HCT116 (cell line): Measurements from ENCODE around the gene C10orf105. TPM values are rescaled to one million over a fixed set of nuclear protein-coding genes. Genes with fewer than 3 reads are reported as not detected.

Experiments
- ATAC-seq: fragments of 200-7000 bp; cut with Tn5 transposase; 2 replicates; pipeline ENCODE4 v1.9.1; 2020; ENCODE audit warnings: mild to moderate bottlenecking, moderate library complexity
- BruUV-seq: library from RNA; stranded (reverse); fragments of 400-500 nt; replicated peaks from 2 replicates; lab custom pipeline; 2021; lab: Mats Ljungman, UMichigan
- CTCF ChIA-PET: fragments of 300-600 bp; sonication (Branson Sonifier 250); formaldehyde crosslinking; loops from one replicate; lab custom pipeline; 2021; ENCODE audit warnings: antibody characterized with exemption; lab: Charles Lee
- POLR2A ChIA-PET: fragments of 300-600, 350-600 bp; sonication (Branson Sonifier 250); formaldehyde crosslinking; loops from one replicate; lab custom pipeline; 2021; ENCODE audit warnings: antibody characterized with exemption; lab: Charles Lee
- RAD21 ChIA-PET, 2 experiments: fragments of 300-600 bp; sonication (Branson Sonifier 250); formaldehyde crosslinking; loops; one replicate each; lab custom pipeline; 2023; ENCODE audit warnings: low total read pairs in 2 of 2; ENCODE audit not compliant: uncharacterized antibody in 2 of 2, unreplicated experiment in 2 of 2, low non-redundant PET in 1 of 2; lab: Charles Lee
- DNase-seq: peaks from one replicate; pipeline ENCODE4 v3.0.0-alpha.2; 2010; ENCODE audit warnings: low read depth, low spot score
- H2AFZ ChIP-seq: fragments of 200-600 bp; shearing (Covaris generic), sonication (generic); 2 replicates; pipeline ENCODE4 v1.6.1; 2017; ENCODE audit warnings: low read depth, mixed run types, mixed read lengths, antibody characterized with exemption, low read length; ENCODE audit not compliant: poor library complexity, severe bottlenecking
- H3K27ac ChIP-seq: 2 replicates; pipeline ENCODE4 v1.5.1; 2012; ENCODE audit warnings: low read depth, low read length
- H3K27me3 ChIP-seq: fragments of 200-600 bp; sonication (generic); 2 replicates; pipeline ENCODE4 v1.6.1; 2016; ENCODE audit warnings: mixed run types, low read length, mixed read lengths; ENCODE audit not compliant: insufficient read depth
- H3K36me3 ChIP-seq, 2 experiments: fragments of 200-500 bp in 1 of 2; fragments of 200-600 bp in 1 of 2; sonication (Bioruptor generic) in 1 of 2; sonication (generic) in 1 of 2; 2 replicates each; pipeline versions ENCODE4 v1.5.1 to v1.6.1; 2014 to 2016; ENCODE audit warnings: low read length in 2 of 2, inconsistent platforms in 1 of 2, mixed read lengths in 1 of 2, mixed run types in 1 of 2; ENCODE audit not compliant: insufficient read depth in 2 of 2, control insufficient read depth in 1 of 2
- H3K4me1 ChIP-seq, 2 experiments: fragments of 200-600 bp in 1 of 2; sonication (generic) in 1 of 2; 2 replicates each; pipeline versions ENCODE4 v1.5.1 to v1.6.1; 2012 to 2017; ENCODE audit warnings: low read length in 2 of 2, inconsistent platforms in 1 of 2, mild to moderate bottlenecking in 1 of 2, mixed read lengths in 1 of 2, mixed run types in 1 of 2, moderate library complexity in 1 of 2; ENCODE audit not compliant: insufficient read depth in 2 of 2, control insufficient read depth in 1 of 2
- H3K4me2 ChIP-seq: fragments of 200-600 bp; sonication (generic); 2 replicates; pipeline ENCODE4 v1.6.1; 2017; ENCODE audit warnings: mixed run types, low read length, mixed read lengths
- H3K4me3 ChIP-seq, 2 experiments: fragments of 200-600 bp in 1 of 2; sonication (generic) in 1 of 2; replicated peaks in 1 of 2; 2 replicates each; pipeline ENCODE4 v1.5.1; 2011 to 2016; ENCODE audit warnings: low read length in 2 of 2, control low read depth in 1 of 2, low read depth in 1 of 2, mild to moderate bottlenecking in 1 of 2, mixed read lengths in 1 of 2, mixed run types in 1 of 2
- H3K79me2 ChIP-seq: fragments of 200-600 bp; sonication (generic); 2 replicates; pipeline ENCODE4 v1.6.1; 2017; ENCODE audit warnings: mild to moderate bottlenecking, mixed run types, low read length, moderate library complexity, mixed read lengths; ENCODE audit not compliant: insufficient read depth
- H3K9ac ChIP-seq: fragments of 200-600 bp; sonication (generic); 2 replicates; pipeline ENCODE4 v1.6.1; 2016; ENCODE audit warnings: low read length, mixed read lengths
- H3K9me2 ChIP-seq: fragments of 200-600 bp; sonication (generic), shearing (Covaris generic); 2 replicates; pipeline ENCODE4 v1.6.1; 2017; ENCODE audit warnings: mixed run types, mild to moderate bottlenecking, moderate library complexity; ENCODE audit not compliant: insufficient read depth
- H3K9me3 ChIP-seq, 2 experiments: fragments of 200-500 bp in 1 of 2; fragments of 200-600 bp in 1 of 2; sonication (Bioruptor generic) in 1 of 2; sonication (generic) in 1 of 2; 2 replicates each; pipeline ENCODE4 v1.6.1; 2014 to 2017; ENCODE audit warnings: low read length in 2 of 2, mixed read lengths in 2 of 2, inconsistent platforms in 1 of 2, low read depth in 1 of 2, mild to moderate bottlenecking in 1 of 2, mixed run types in 1 of 2, moderate library complexity in 1 of 2; ENCODE audit not compliant: control insufficient read depth in 1 of 2, insufficient read depth in 1 of 2
- H4K20me1 ChIP-seq: fragments of 200-600 bp; sonication (generic), shearing (Covaris generic); 2 replicates; pipeline ENCODE4 v1.6.1; 2017; ENCODE audit warnings: mixed run types, mild to moderate bottlenecking, moderate library complexity; ENCODE audit not compliant: insufficient read depth
- CTCF ChIP-seq, 3 experiments: fragments of 200-600 bp in 1 of 3; sonication (generic) in 1 of 3; IDR thresholded peaks in 2 of 3; conservative IDR thresholded peaks in 1 of 3; 2 replicates each; pipeline ENCODE4 v1.5.1; 2012 to 2017; ENCODE audit warnings: low read depth in 2 of 3, low read length in 2 of 3, antibody characterized with exemption in 1 of 3, borderline replicate concordance in 1 of 3, control low read depth in 1 of 3, mild to moderate bottlenecking in 1 of 3, mixed read lengths in 1 of 3, mixed run types in 1 of 3, moderate library complexity in 1 of 3; ENCODE audit not compliant: insufficient read depth in 1 of 3
- EGR1 ChIP-seq: IDR thresholded peaks from 2 replicates; pipeline ENCODE4 v1.6.1; 2012; ENCODE audit warnings: low read depth
- FOSL1 ChIP-seq: IDR thresholded peaks from 2 replicates; pipeline ENCODE4 v1.6.1; 2012; ENCODE audit warnings: low read depth
- JUND ChIP-seq: IDR thresholded peaks from 2 replicates; pipeline ENCODE4 v1.6.1; 2012
- MAX ChIP-seq: IDR thresholded peaks from 2 replicates; pipeline ENCODE4 v1.6.1; 2012
- POLR2A ChIP-seq: IDR thresholded peaks from 2 replicates; pipeline ENCODE4 v1.7.0; 2011; ENCODE audit warnings: borderline replicate concordance; ENCODE audit not compliant: insufficient read depth, insufficient read length; ENCODE audit errors: extremely low read depth
- RAD21 ChIP-seq: IDR thresholded peaks from 2 replicates; pipeline ENCODE4 v1.6.1; 2012; ENCODE audit warnings: low read depth, mild to moderate bottlenecking
- SIN3A ChIP-seq: IDR thresholded peaks from 2 replicates; pipeline ENCODE4 v1.6.1; 2012; ENCODE audit warnings: low read depth
- SP1 ChIP-seq: IDR thresholded peaks from 2 replicates; pipeline ENCODE4 v1.6.1; 2012; ENCODE audit warnings: low read depth
- YY1 ChIP-seq: IDR thresholded peaks from 2 replicates; pipeline ENCODE4 v1.6.1; 2011; ENCODE audit warnings: low read length, low read depth, moderate library complexity, mild to moderate bottlenecking; ENCODE audit not compliant: insufficient replicate concordance; ENCODE audit errors: extremely low read depth
- ZNF274 ChIP-seq: fragments of 200-500 bp; sonication (Bioruptor generic); IDR thresholded peaks from 2 replicates; pipeline ENCODE4 v1.6.1; 2014; ENCODE audit warnings: mild to moderate bottlenecking, low read depth, low read length, inconsistent platforms
- intact Hi-C: fragments of 100-400 bp; cut with micrococcal nuclease; formaldehyde crosslinking; loops from 2 replicates; pipeline ENCODE4 v1.10.0; 2022
- total RNA-seq: library from RNA; stranded (reverse); gene quantifications from one replicate; pipeline ENCODE4 v1.2.1, GENCODE V29; 2021; ENCODE audit not compliant: unreplicated experiment
- TF ChIP-seq, protein P1 (sequence below): IDR thresholded peaks from 2 replicates; pipeline ENCODE4 v1.6.1; 2012; ENCODE audit warnings: low read depth

Gene C10orf105
- total RNA-seq, 1 experiment from 2014 or later = not detected

GRCh38 chr10:71677261-71677660 lies 42.3 kb downstream of the C10orf105 start:
- RAD21 ChIA-PET = no interaction called here
- no peak overlapping the region for H2AFZ ChIP-seq
- H3K79me2 ChIP-seq = no peaks in the 10 kb centered on the region
- no peak overlapping the region for H3K4me3 ChIP-seq
- no peak overlapping the region for H3K27ac ChIP-seq
- no TSS peak for BruUV-seq
- H3K36me3 ChIP-seq = no peaks in the 10 kb centered on the region
- CTCF ChIA-PET = no interaction called here
- no peak for DNase-seq
- no peaks in the 10 kb centered on the region for H3K9me2 ChIP-seq
- no peak overlapping the region for H3K9ac ChIP-seq
- ATAC-seq = no peak
- intact Hi-C loops = no loop called here
- H3K4me1 ChIP-seq = no peaks in the 10 kb centered on the region
- no peaks in the 10 kb centered on the region for H4K20me1 ChIP-seq
- POLR2A ChIA-PET = no interaction called here
- H3K27me3 ChIP-seq = no peaks in the 10 kb centered on the region
- no peaks in the 10 kb centered on the region for H3K9me3 ChIP-seq
- no peak overlapping the region for H3K4me2 ChIP-seq
- TF ChIP-seq SP1 = no peak
- TF ChIP-seq RAD21 = no peak
- no peak for TF ChIP-seq MAX
- TF ChIP-seq, protein P1, sequence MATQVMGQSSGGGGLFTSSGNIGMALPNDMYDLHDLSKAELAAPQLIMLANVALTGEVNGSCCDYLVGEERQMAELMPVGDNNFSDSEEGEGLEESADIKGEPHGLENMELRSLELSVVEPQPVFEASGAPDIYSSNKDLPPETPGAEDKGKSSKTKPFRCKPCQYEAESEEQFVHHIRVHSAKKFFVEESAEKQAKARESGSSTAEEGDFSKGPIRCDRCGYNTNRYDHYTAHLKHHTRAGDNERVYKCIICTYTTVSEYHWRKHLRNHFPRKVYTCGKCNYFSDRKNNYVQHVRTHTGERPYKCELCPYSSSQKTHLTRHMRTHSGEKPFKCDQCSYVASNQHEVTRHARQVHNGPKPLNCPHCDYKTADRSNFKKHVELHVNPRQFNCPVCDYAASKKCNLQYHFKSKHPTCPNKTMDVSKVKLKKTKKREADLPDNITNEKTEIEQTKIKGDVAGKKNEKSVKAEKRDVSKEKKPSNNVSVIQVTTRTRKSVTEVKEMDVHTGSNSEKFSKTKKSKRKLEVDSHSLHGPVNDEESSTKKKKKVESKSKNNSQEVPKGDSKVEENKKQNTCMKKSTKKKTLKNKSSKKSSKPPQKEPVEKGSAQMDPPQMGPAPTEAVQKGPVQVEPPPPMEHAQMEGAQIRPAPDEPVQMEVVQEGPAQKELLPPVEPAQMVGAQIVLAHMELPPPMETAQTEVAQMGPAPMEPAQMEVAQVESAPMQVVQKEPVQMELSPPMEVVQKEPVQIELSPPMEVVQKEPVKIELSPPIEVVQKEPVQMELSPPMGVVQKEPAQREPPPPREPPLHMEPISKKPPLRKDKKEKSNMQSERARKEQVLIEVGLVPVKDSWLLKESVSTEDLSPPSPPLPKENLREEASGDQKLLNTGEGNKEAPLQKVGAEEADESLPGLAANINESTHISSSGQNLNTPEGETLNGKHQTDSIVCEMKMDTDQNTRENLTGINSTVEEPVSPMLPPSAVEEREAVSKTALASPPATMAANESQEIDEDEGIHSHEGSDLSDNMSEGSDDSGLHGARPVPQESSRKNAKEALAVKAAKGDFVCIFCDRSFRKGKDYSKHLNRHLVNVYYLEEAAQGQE = no peak
- TF ChIP-seq EGR1 = no peak
- TF ChIP-seq FOSL1 = no peak
- TF ChIP-seq CTCF (IDR thresholded peaks at IDR 0.05 in 2 of 3, conservative IDR thresholded peaks at IDR 0.05 in 1 of 3; ENCODE audit: borderline replicate concordance in 1 of 3, insufficient read depth in 1 of 3, low read depth in 2 of 3, low read length in 2 of 3) = no peak
- TF ChIP-seq ZNF274 = no peak
- TF ChIP-seq YY1 = no peak
- TF ChIP-seq POLR2A = no peak
- TF ChIP-seq JUND = no peak
- TF ChIP-seq SIN3A = no peak
